Measurements from ENCODE around the gene RSAD2. TPM values are rescaled to one million over a fixed set of nuclear protein-coding genes. Genes with fewer than 3 reads are reported as not detected.
A peak's percentile ranks its signal among the peaks of the same experiment; 100 is the strongest.

Gene RSAD2
- total RNA-seq, 6 donors from 2014 or later, result 8.4 to 20.0 (median 11.0) TPM

GRCh38 chr2:6833300-6833604 lies 44.3 kb upstream of the RSAD2 start:
- Histone ChIP-seq H3K9me3 (peaks cover 4 to 12% (median 10%) of the 10 kb centered on the region in 4 donors), H3K27me3 (no peaks in the 10 kb centered on the region), H3K4me3 (no peak overlapping the region), H3K36me3 (no peaks in the 10 kb centered on the region), H3K27ac (peak overlapping the region in 2 of 4 donors; percentile 12 to 14), H3K4me1 (peaks cover 0 to under 1% (median 0%) of the 10 kb centered on the region in 4 donors)
- DNase-seq, result no peak
- ATAC-seq (ENCODE audit: low FRiP score in 2 of 2), result no peak
- 85 to 98% methylated on average over 2 of the region's 2 CpGs for WGBS, 2 donors
- TF ChIP-seq EP300 (IDR thresholded peaks at IDR 0.05) (no peak), POLR2A (IDR thresholded peaks at IDR 0.05) (no peak), CTCF (IDR thresholded peaks at IDR 0.05) (no peak), POLR2AphosphoS5 (IDR thresholded peaks at IDR 0.05) (no peak)

- no peak overlapping the region for H3K4me3 ChIP-seq
- no peaks in the 10 kb centered on the region for H3K4me1 ChIP-seq
- DNase-seq (no peak), ATAC-seq (ENCODE audit: low FRiP score in 2 of 2) (no peak)
- no peaks in the 10 kb centered on the region for H3K36me3 ChIP-seq
- no peaks in the 10 kb centered on the region for H3K27me3 ChIP-seq
- peaks cover 4 to 16% (median 10%) of the 10 kb centered on the region in 4 donors for H3K9me3 ChIP-seq
- H3K27ac ChIP-seq, result no peak overlapping the region
- TF ChIP-seq POLR2A (IDR thresholded peaks at IDR 0.05), result no peak
- no peak for TF ChIP-seq CTCF (IDR thresholded peaks at IDR 0.05)
- TF ChIP-seq EP300 (IDR thresholded peaks at IDR 0.05), result no peak
- TF ChIP-seq POLR2AphosphoS5 (IDR thresholded peaks at IDR 0.05), result no peak
Observed at GRCh38 chr2:6834163-6834562, 43.4 kb upstream of the RSAD2 start.

- H3K27ac ChIP-seq, result no peak overlapping the region
- DNase-seq (no peak), ATAC-seq (ENCODE audit: low FRiP score in 2 of 2) (no peak)
- TF ChIP-seq EP300 (IDR thresholded peaks at IDR 0.05) (no peak), CTCF (IDR thresholded peaks at IDR 0.05) (no peak), POLR2A (IDR thresholded peaks at IDR 0.05) (no peak), POLR2AphosphoS5 (IDR thresholded peaks at IDR 0.05) (no peak)
- H3K4me1 ChIP-seq, result no peaks in the 10 kb centered on the region
- H3K9me3 ChIP-seq, result peaks cover 4 to 15% (median 11%) of the 10 kb centered on the region in 4 donors
- H3K27me3 ChIP-seq, result no peaks in the 10 kb centered on the region
- peaks cover 0 to 4% (median 0%) of the 10 kb centered on the region in 4 donors for H3K36me3 ChIP-seq
- H3K4me3 ChIP-seq, result no peak overlapping the region
Observed at GRCh38 chr2:6835467-6835866, 42.1 kb upstream of the RSAD2 start.

GRCh38 chr2:6838673-6839319 lies 38.8 kb upstream of the RSAD2 start:
- no peaks in the 10 kb centered on the region for H3K27me3 ChIP-seq
- H3K36me3 ChIP-seq, result peaks cover 0 to 4% (median 0%) of the 10 kb centered on the region in 4 donors
- no peak overlapping the region for H3K4me3 ChIP-seq
- no peak for DNase-seq
- H3K4me1 ChIP-seq, result no peaks in the 10 kb centered on the region
- peaks cover 11 to 36% (median 21%) of the 10 kb centered on the region in 4 donors for H3K9me3 ChIP-seq
- no peak overlapping the region for H3K27ac ChIP-seq
- 94 to 99% methylated on average over 4 of the region's 4 CpGs for WGBS, 2 donors
- no peak for ATAC-seq (ENCODE audit: low FRiP score in 2 of 2)
- TF ChIP-seq EP300 (IDR thresholded peaks at IDR 0.05), result no peak
- no peak for TF ChIP-seq POLR2AphosphoS5 (IDR thresholded peaks at IDR 0.05)
- TF ChIP-seq CTCF (IDR thresholded peaks at IDR 0.05), result no peak
- TF ChIP-seq POLR2A (IDR thresholded peaks at IDR 0.05), result no peak
